ENCODE results near the gene NDUFV1.

- TF ChIP-seq CTCF (IDR thresholded peaks at IDR 0.05) (no peak), EP300 (IDR thresholded peaks at IDR 0.05) (no peak), POLR2AphosphoS5 (IDR thresholded peaks at IDR 0.05) (no peak)
These were observed 5.2 kb downstream of the NDUFV1 start for GRCh38 chr11:67611704-67612587.

Data from sigmoid colon (tissue), 4 donors.